Ishikawa (cell line): Measurements from ENCODE around the gene CCDC78.

Experiments used
- EGR1 ChIP-seq: IDR thresholded peaks from 2 replicates; pipeline ENCODE4 v1.6.1; 2012
- FOXM1 ChIP-seq: IDR thresholded peaks from 2 replicates; pipeline ENCODE4 v1.6.1; 2012; ENCODE audit warnings: low read depth, borderline replicate concordance
- MAX ChIP-seq: IDR thresholded peaks from 2 replicates; pipeline ENCODE4 v1.6.1; 2012
- RAD21 ChIP-seq: IDR thresholded peaks from 2 replicates; pipeline ENCODE4 v1.6.1; 2012; ENCODE audit warnings: low read depth
- REST ChIP-seq: IDR thresholded peaks from 2 replicates; pipeline ENCODE4 v1.6.1; 2012; ENCODE audit warnings: low read depth, mild to moderate bottlenecking
- TAF1 ChIP-seq: IDR thresholded peaks from 2 replicates; pipeline ENCODE4 v1.6.1; 2012; ENCODE audit warnings: low read depth, mild to moderate bottlenecking
- TCF12 ChIP-seq: IDR thresholded peaks from 2 replicates; pipeline ENCODE4 v1.6.1; 2012; ENCODE audit warnings: low read depth
- YY1 ChIP-seq: IDR thresholded peaks from 2 replicates; pipeline ENCODE4 v1.6.1; 2012; ENCODE audit warnings: low read depth

- no peak for TF ChIP-seq REST
- no peak for TF ChIP-seq MAX
- TF ChIP-seq EGR1 = no peak
- TF ChIP-seq TCF12 = no peak
- TF ChIP-seq TAF1 = no peak
- TF ChIP-seq FOXM1 = no peak
- no peak for TF ChIP-seq RAD21
- no peak for TF ChIP-seq YY1
Measured at GRCh38 chr16:729768-730665, 3.8 kb upstream of the CCDC78 start.
